GM19239 (cell line): Measurements from ENCODE around the gene FAM9A.

Experiments
- DNase-seq: peaks from one replicate; pipeline ENCODE4 v3.0.0; 2011; ENCODE audit warnings: low spot score; ENCODE audit not compliant: insufficient read length
- FAIRE-seq: peaks from 2 replicates; lab custom pipeline; 2011; peaks lifted over from hg19 to GRCh38; lab: Jason Lieb, UNC

FAM9A gene

GRCh38 chrX:8801041-8801599 is at the start of gene FAM9A:
Gene FAM9A, minus strand, starts transcription at chrX:8801383. Its CDS starts 1,212 bp downstream, at chrX:8800171.
- FAIRE-seq: no peak
- no peak for DNase-seq

- DNase-seq: no peak
- no peak for FAIRE-seq
Measured at GRCh38 chrX:8850478-8850877, 49.3 kb upstream of the FAM9A start.

GRCh38 chrX:8849945-8850344 is 48.8 kb upstream of the FAM9A start:
- FAIRE-seq (peak; percentile 78), DNase-seq (no peak)

- FAIRE-seq: no peak
Measured at GRCh38 chrX:8849458-8849857, 48.3 kb upstream of the FAM9A start.

GRCh38 chrX:8848911-8849310 is 47.7 kb upstream of the FAM9A start:
- FAIRE-seq (no peak), DNase-seq (no peak)

More at GRCh38 chrX:8849458-8849857, 48.3 kb upstream of the FAM9A start:
- DNase-seq: no peak

GRCh38 chrX:8848441-8848840 is 47.3 kb upstream of the FAM9A start:
- no peak for FAIRE-seq

GRCh38 chrX:8847360-8847759 is 46.2 kb upstream of the FAM9A start:
- no peak for FAIRE-seq

More at GRCh38 chrX:8848441-8848840, 47.3 kb upstream of the FAM9A start:
- no peak for DNase-seq

GRCh38 chrX:8846266-8846665 is 45.1 kb upstream of the FAM9A start:
- FAIRE-seq: no peak
- DNase-seq: no peak

More at GRCh38 chrX:8847360-8847759, 46.2 kb upstream of the FAM9A start:
- no peak for DNase-seq

GRCh38 chrX:8845469-8845868 is 44.3 kb upstream of the FAM9A start:
- DNase-seq: no peak
- FAIRE-seq: no peak

- DNase-seq: no peak
- FAIRE-seq: no peak
Measured at GRCh38 chrX:8845060-8845459, 43.9 kb upstream of the FAM9A start.

GRCh38 chrX:8844157-8844556 is 43.0 kb upstream of the FAM9A start:
- FAIRE-seq (no peak), DNase-seq (no peak)

- DNase-seq (no peak), FAIRE-seq (no peak)
Measured at GRCh38 chrX:8841911-8842310, 40.7 kb upstream of the FAM9A start.

GRCh38 chrX:8834392-8834791 is 33.2 kb upstream of the FAM9A start:
- DNase-seq (no peak), FAIRE-seq (no peak)

GRCh38 chrX:8832582-8833378 is 31.6 kb upstream of the FAM9A start:
- FAIRE-seq (no peak), DNase-seq (no peak)

GRCh38 chrX:8823698-8824097 is 22.5 kb upstream of the FAM9A start:
- FAIRE-seq: no peak

GRCh38 chrX:8822002-8822401 is 20.8 kb upstream of the FAM9A start:
- FAIRE-seq (no peak), DNase-seq (no peak)

More at GRCh38 chrX:8823698-8824097, 22.5 kb upstream of the FAM9A start:
- DNase-seq: no peak

GRCh38 chrX:8820910-8821527 is 19.8 kb upstream of the FAM9A start:
- no peak for DNase-seq
- FAIRE-seq: no peak

GRCh38 chrX:8815460-8816065 is 14.4 kb upstream of the FAM9A start:
- DNase-seq (peak; percentile 5), FAIRE-seq (peak; percentile 8)

GRCh38 chrX:8813036-8813435 is 11.9 kb upstream of the FAM9A start:
- DNase-seq (no peak), FAIRE-seq (no peak)

- no peak for FAIRE-seq
- DNase-seq: no peak
Measured at GRCh38 chrX:8811611-8812010, 10.4 kb upstream of the FAM9A start.

- DNase-seq (no peak), FAIRE-seq (no peak)
Measured at GRCh38 chrX:8808661-8809060, 7.5 kb upstream of the FAM9A start.
